B cell (primary cell): ENCODE measurements around the gene WT1. TPM values are rescaled to one million over a fixed set of nuclear protein-coding genes. Genes with fewer than 3 reads are reported as not detected.

Source experiments
- ATAC-seq: fragments of 200-7000 bp; cut with Tn5 transposase; one replicate; pipeline ENCODE4 v1.10.0; 2021; ENCODE audit warnings: low read depth, mild to moderate bottlenecking, moderate number of reproducible peaks, moderate library complexity
- CTCF ChIA-PET: fragments of 350-600 bp; sonication (Branson Sonifier 250); formaldehyde crosslinking; loops from one replicate; lab custom pipeline; 2021; ENCODE audit warnings: antibody characterized with exemption, inconsistent platforms; lab: Charles Lee
- POLR2A ChIA-PET: fragments of 350-600 bp; sonication (Branson Sonifier 250); formaldehyde crosslinking; loops from one replicate; lab custom pipeline; 2021; ENCODE audit warnings: antibody characterized with exemption; lab: Charles Lee
- DNase-seq: peaks from one replicate; pipeline ENCODE4 v3.0.0; 2013
- H2AFZ ChIP-seq: 2 replicates; pipeline ENCODE4 v1.6.1; 2012; ENCODE audit warnings: mild to moderate bottlenecking, low read depth, low read length; ENCODE audit not compliant: insufficient read depth, poor library complexity, severe bottlenecking
- H3K27ac ChIP-seq, 2 donors: 1 replicate in 1 of 2; 2 replicates in 1 of 2; pipeline ENCODE4 v1.5.1; 2012 to 2013; ENCODE audit warnings: low read length in 2 of 2, mild to moderate bottlenecking in 2 of 2, moderate library complexity in 1 of 2
- H3K27me3 ChIP-seq, 4 experiments: fragments of 200-600 bp in 1 of 4; sonication (generic) in 1 of 4; replicated peaks in 1 of 4; 1 replicate in 2 of 4; 2 replicates in 2 of 4; pipeline versions ENCODE4 v1.6.1 to v1.7.0; 2013 to 2016; ENCODE audit warnings: low read length in 3 of 4, mild to moderate bottlenecking in 2 of 4, mixed read lengths in 1 of 4, moderate library complexity in 1 of 4; ENCODE audit not compliant: insufficient read depth in 4 of 4, control insufficient read depth in 3 of 4; ENCODE audit errors: control extremely low read depth in 1 of 4
- H3K36me3 ChIP-seq, 2 experiments: replicated peaks in 1 of 2; 1 replicate in 1 of 2; 2 replicates in 1 of 2; pipeline versions ENCODE4 v1.6.1 to v1.7.1; 2013; ENCODE audit warnings: low read length in 1 of 2; ENCODE audit not compliant: insufficient read depth in 2 of 2, control insufficient read depth in 1 of 2; ENCODE audit errors: control extremely low read depth in 1 of 2, extremely low read depth in 1 of 2
- H3K4me1 ChIP-seq, 2 donors: fragments of 200-600 bp in 1 of 2; sonication (generic) in 1 of 2; 1 replicate in 1 of 2; 2 replicates in 1 of 2; pipeline versions ENCODE4 v1.5.1 to v1.6.1; 2013 to 2017; ENCODE audit warnings: low read length in 2 of 2; ENCODE audit not compliant: control insufficient read depth in 2 of 2, insufficient read depth in 2 of 2
- H3K4me2 ChIP-seq: replicated peaks from 2 replicates; pipeline ENCODE3; 2012; ENCODE audit warnings: mild to moderate bottlenecking, low read depth, low read length; ENCODE audit not compliant: poor library complexity, severe bottlenecking
- H3K4me3 ChIP-seq, 5 experiments: fragments of 200-600 bp in 1 of 5; sonication (generic) in 1 of 5; 1 replicate in 3 of 5; 2 replicates in 2 of 5; pipeline versions ENCODE4 v1.5.1 to v1.7.0; 2011 to 2016; ENCODE audit warnings: low read length in 4 of 5, mild to moderate bottlenecking in 4 of 5, low read depth in 2 of 5, control low read depth in 1 of 5, moderate library complexity in 1 of 5; ENCODE audit not compliant: insufficient read depth in 1 of 5; ENCODE audit errors: control extremely low read depth in 1 of 5, extremely low read depth in 1 of 5
- H3K79me2 ChIP-seq: fragments of 200-600 bp; sonication (generic); one replicate; pipeline ENCODE4 v1.6.0; 2016; ENCODE audit warnings: low read length; ENCODE audit not compliant: control insufficient read depth, insufficient read depth
- H3K9ac ChIP-seq: fragments of 200-600 bp; sonication (generic); 2 replicates; pipeline ENCODE4 v1.6.1; 2017; ENCODE audit warnings: mild to moderate bottlenecking, low read length, moderate library complexity
- H3K9me3 ChIP-seq, 3 donors: one replicate each; pipeline versions ENCODE4 v1.6.1 to v1.7.1; 2013; ENCODE audit warnings: low read length in 2 of 3; ENCODE audit not compliant: control insufficient read depth in 2 of 3, insufficient read depth in 1 of 3; ENCODE audit errors: control extremely low read depth in 1 of 3
- H4K20me1 ChIP-seq: 2 replicates; pipeline ENCODE4 v1.6.0; 2012; ENCODE audit warnings: mild to moderate bottlenecking, low read length; ENCODE audit not compliant: insufficient read depth, control insufficient read depth, poor library complexity, severe bottlenecking
- H3K27ac Mint-ChIP-seq: one replicate; pipeline ENCODE4 v1.8.0; 2021; ENCODE audit warnings: mixed read lengths
- H3K27me3 Mint-ChIP-seq: one replicate; pipeline ENCODE4 v1.8.0; 2021; ENCODE audit warnings: mixed read lengths
- H3K4me1 Mint-ChIP-seq: one replicate; pipeline ENCODE4 v1.8.0; 2021; ENCODE audit warnings: mixed read lengths
- H3K4me3 Mint-ChIP-seq: one replicate; pipeline ENCODE4 v1.8.0; 2021; ENCODE audit warnings: mixed read lengths
- H3K9me3 Mint-ChIP-seq: one replicate; pipeline ENCODE4 v1.8.0; 2022; ENCODE audit warnings: mixed read lengths; ENCODE audit not compliant: insufficient read depth
- EZH2 ChIP-seq: IDR thresholded peaks from 2 replicates; pipeline ENCODE4 v1.6.1; 2012; ENCODE audit warnings: borderline replicate concordance, low read depth, mild to moderate bottlenecking, moderate library complexity, low read length; ENCODE audit not compliant: insufficient read depth, poor library complexity, severe bottlenecking
- WGBS: methylation state at CpG from one replicate; pipeline ENCODE4 v1.1.5; 2013; ENCODE audit warnings: missing lambda C conversion rate; ENCODE audit not compliant: insufficient coverage; 5-methylcytosine and 5-hydroxymethylcytosine counted together
- intact Hi-C: fragments of 100-400 bp; cut with micrococcal nuclease; formaldehyde crosslinking; loops from one replicate; pipeline ENCODE4 v1.10.0; 2022
- polyA plus RNA-seq: library from polyadenylated mRNA; depleted of rRNA; stranded (reverse); fragments of >200 nt; gene quantifications from 2 replicates; pipeline ENCODE4 v1.2.3, GENCODE V29; 2012
- small RNA-seq: library from RNA; depleted of rRNA; stranded (forward); fragments of <200 nt; gene quantifications from one replicate; pipeline ENCODE3, GENCODE V24; 2012; ENCODE audit warnings: low replicate concordance, low read depth; ENCODE audit not compliant: insufficient read length
- total RNA-seq, 2 donors: library from RNA; stranded (reverse); fragments of 120-200 nt in 1 of 2; gene quantifications; 1 replicate in 1 of 2; 2 replicates in 1 of 2; pipeline versions ENCODE4 v1.2.3 to v1.2.4, GENCODE V29; 2013 to 2022
- TF ChIP-seq, protein P1 (sequence below): fragments of 200-600 bp; IDR thresholded peaks from one replicate; pipeline ENCODE4 v1.8.0; 2022; ENCODE audit warnings: antibody characterized with exemption, mild to moderate bottlenecking

The WT1 gene
- total and polyA plus RNA-seq, 2 donors (not counting 1 experiment from before 2014, with no cell fraction given) = not detected

- Histone ChIP-seq H3K4me1 (no peaks in the 10 kb centered on the region), H2AFZ (no peak overlapping the region), H3K27ac (no peak overlapping the region), H3K9me3 (no peaks in the 10 kb centered on the region), H3K36me3 (no peaks in the 10 kb centered on the region), H3K79me2 (no peaks in the 10 kb centered on the region), H3K4me3 (no peak overlapping the region), H4K20me1 (no peaks in the 10 kb centered on the region), H3K4me2 (no peak overlapping the region), H3K9ac (no peak overlapping the region), H3K27me3 (peaks cover 0 to 2% (median 0%) of the 10 kb centered on the region in 4 experiments)
- Mint-ChIP-seq H3K9me3 (no peaks in the 10 kb centered on the region), H3K4me3 (no peak overlapping the region), H3K27me3 (peaks cover 13% of the 10 kb centered on the region), H3K27ac (no peak overlapping the region), H3K4me1 (no peaks in the 10 kb centered on the region)
- WGBS = no CpG with 5 or more reads among the region's 3 CpGs
- no peak for DNase-seq
- intact Hi-C loops = no loop called here
- ChIA-PET POLR2A (no interaction called here), CTCF (interaction anchor here (0.5 kb wide), 1 partner anchor 14 kb away, joined by 3 read pairs; no protein-coding TSS in a partner anchor)
- TF ChIP-seq, protein P1, sequence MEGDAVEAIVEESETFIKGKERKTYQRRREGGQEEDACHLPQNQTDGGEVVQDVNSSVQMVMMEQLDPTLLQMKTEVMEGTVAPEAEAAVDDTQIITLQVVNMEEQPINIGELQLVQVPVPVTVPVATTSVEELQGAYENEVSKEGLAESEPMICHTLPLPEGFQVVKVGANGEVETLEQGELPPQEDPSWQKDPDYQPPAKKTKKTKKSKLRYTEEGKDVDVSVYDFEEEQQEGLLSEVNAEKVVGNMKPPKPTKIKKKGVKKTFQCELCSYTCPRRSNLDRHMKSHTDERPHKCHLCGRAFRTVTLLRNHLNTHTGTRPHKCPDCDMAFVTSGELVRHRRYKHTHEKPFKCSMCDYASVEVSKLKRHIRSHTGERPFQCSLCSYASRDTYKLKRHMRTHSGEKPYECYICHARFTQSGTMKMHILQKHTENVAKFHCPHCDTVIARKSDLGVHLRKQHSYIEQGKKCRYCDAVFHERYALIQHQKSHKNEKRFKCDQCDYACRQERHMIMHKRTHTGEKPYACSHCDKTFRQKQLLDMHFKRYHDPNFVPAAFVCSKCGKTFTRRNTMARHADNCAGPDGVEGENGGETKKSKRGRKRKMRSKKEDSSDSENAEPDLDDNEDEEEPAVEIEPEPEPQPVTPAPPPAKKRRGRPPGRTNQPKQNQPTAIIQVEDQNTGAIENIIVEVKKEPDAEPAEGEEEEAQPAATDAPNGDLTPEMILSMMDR = no peak
- no peak for TF ChIP-seq EZH2
- no peak for ATAC-seq
Measured at GRCh38 chr11:32340181-32340580, 95.2 kb downstream of the WT1 start.

Small RNAs within 50 kb of the gene (small RNA-seq; reads per million reads assigned to genes)
- gene RF02204 (not detected), gene RF02205 (not detected)

Other genes starting within 250 kb of the WT1 start
- 174 and 177 TPM in 2 replicates for gene EIF3M, start 148.3 kb upstream of the WT1 start, total RNA-seq
- gene EIF3M, start 148.3 kb upstream of the WT1 start, polyA plus RNA-seq = 147 and 238 TPM in 2 replicates